Muscle of leg (tissue), 11 donors: ENCODE data around the gene CYTH1. TPM values are rescaled to one million over a fixed set of nuclear protein-coding genes. Genes with fewer than 3 reads are reported as not detected.
"Not testable (repeated sequence)": the region's sequence is repeated elsewhere in the genome, so short reads cannot be mapped to it uniquely, and the experiment has no call there.

Source experiments
- DNase-seq: peaks from one replicate; pipeline ENCODE4 v3.0.0; 2013
- H3K27ac ChIP-seq: one replicate; pipeline ENCODE4 v1.5.1; 2013; ENCODE audit warnings: mild to moderate bottlenecking, low read length, control low read depth
- H3K27me3 ChIP-seq: one replicate; pipeline ENCODE4 v1.6.1; 2013; ENCODE audit warnings: low read length; ENCODE audit not compliant: control insufficient read depth, insufficient read depth
- H3K36me3 ChIP-seq: one replicate; pipeline ENCODE4 v1.6.1; 2013; ENCODE audit warnings: low read length; ENCODE audit not compliant: control insufficient read depth, insufficient read depth
- H3K4me1 ChIP-seq: one replicate; pipeline ENCODE4 v1.6.1; 2013; ENCODE audit warnings: low read length; ENCODE audit not compliant: control insufficient read depth, insufficient read depth
- H3K4me3 ChIP-seq: one replicate; pipeline ENCODE4 v1.5.1; 2013; ENCODE audit warnings: low read length, control low read depth
- H3K9me3 ChIP-seq: replicated peaks from 2 replicates; pipeline ENCODE4 v1.6.1; 2013; ENCODE audit warnings: low read depth, low read length; ENCODE audit not compliant: control insufficient read depth
- WGBS: methylation state at CpG from one replicate; pipeline ENCODE4 v1.1.5; 2013; ENCODE audit warnings: missing lambda C conversion rate; ENCODE audit not compliant: insufficient coverage; 5-methylcytosine and 5-hydroxymethylcytosine counted together
- polyA plus RNA-seq, 8 donors: library from polyadenylated mRNA; unstranded; fragments of 120-200 nt; gene quantifications; one replicate each; pipeline versions ENCODE4 v1.2.1 to v1.2.3, GENCODE V29; 2013; ENCODE audit warnings: inconsistent platforms in 1 of 8, low replicate concordance in 1 of 8; ENCODE audit not compliant: insufficient read length in 8 of 8, insufficient read depth in 1 of 8
- total RNA-seq: library from RNA; stranded (reverse); fragments of 120-200 nt; gene quantifications from one replicate; pipeline ENCODE4 v1.2.4, GENCODE V29; 2013

CYTH1 gene
- total and polyA plus RNA-seq, 9 donors, result 17.3 to 26.9 (median 21.1) TPM

DNA sequence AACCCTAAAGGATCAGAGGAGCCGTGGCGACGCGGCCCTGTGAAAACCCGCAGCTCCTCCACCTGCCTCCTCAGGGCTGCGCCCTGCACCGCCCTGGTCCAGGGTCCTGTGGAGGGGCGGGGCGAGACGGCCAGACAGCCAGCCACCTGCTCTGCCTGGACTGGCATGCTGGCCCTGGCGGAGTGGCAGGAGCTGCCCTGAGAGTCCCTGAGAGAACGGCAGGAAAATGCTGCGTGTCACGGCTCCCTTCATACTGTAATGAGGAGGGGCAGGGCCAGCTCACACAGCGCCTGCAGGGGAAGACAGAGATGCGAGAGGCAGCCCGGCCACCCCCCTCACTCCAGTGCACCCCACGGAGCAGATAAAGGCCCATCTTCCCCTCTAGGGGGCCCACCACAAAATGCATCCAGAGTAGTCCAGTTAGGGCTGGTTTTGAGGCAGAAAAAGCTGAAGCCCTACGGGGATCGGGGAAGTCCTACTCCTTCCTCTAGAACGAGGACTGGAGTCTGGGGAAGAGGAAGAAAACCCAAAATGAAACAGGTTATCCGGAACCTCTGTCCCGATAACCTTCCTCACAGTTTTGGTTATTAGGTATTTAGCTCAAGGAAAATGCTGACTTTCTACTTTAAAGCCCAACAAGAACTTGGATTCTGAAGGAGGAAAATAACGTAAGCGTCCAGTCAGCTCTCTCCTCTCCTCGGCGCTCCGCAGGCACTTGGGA is 107.3 kb downstream of the CYTH1 start:
- H3K27ac ChIP-seq, result no peak overlapping the region
- H3K27me3 ChIP-seq, result no peaks in the 10 kb centered on the region
- no peak overlapping the region for H3K4me3 ChIP-seq
- peaks cover 69% of the 10 kb centered on the region for H3K4me1 ChIP-seq
- no peaks in the 10 kb centered on the region for H3K9me3 ChIP-seq
- 77% methylated on average over 19 of the region's 28 CpGs for WGBS
- DNase-seq, result no peak
- peaks cover 56% of the 10 kb centered on the region for H3K36me3 ChIP-seq

- peaks cover 64% of the 10 kb centered on the region for H3K4me1 ChIP-seq
- no peak overlapping the region for H3K4me3 ChIP-seq
- H3K9me3 ChIP-seq, result no peaks in the 10 kb centered on the region
- no peaks in the 10 kb centered on the region for H3K27me3 ChIP-seq
- no peak overlapping the region for H3K27ac ChIP-seq
- no peak for DNase-seq
- peaks cover 50% of the 10 kb centered on the region for H3K36me3 ChIP-seq
- WGBS, result 58% methylated on average over 4 of the region's 5 CpGs
These were observed 107.9 kb downstream of the CYTH1 start for GRCh38 chr17:78674156-78674555.

GRCh38 chr17:78673395-78673794 is 108.7 kb downstream of the CYTH1 start:
- WGBS, result 92% methylated on average over 6 of the region's 7 CpGs
- Histone ChIP-seq H3K4me3 (no peak overlapping the region), H3K9me3 (no peaks in the 10 kb centered on the region), H3K27me3 (no peaks in the 10 kb centered on the region), H3K27ac (peak overlapping the region; percentile 31), H3K36me3 (peaks cover 46% of the 10 kb centered on the region), H3K4me1 (peaks cover 58% of the 10 kb centered on the region)
- DNase-seq, result no peak

GRCh38 chr17:78672871-78673371 is 109.2 kb downstream of the CYTH1 start:
- WGBS, result 92% methylated on average over 4 of the region's 5 CpGs
- H3K4me1 ChIP-seq, result peaks cover 54% of the 10 kb centered on the region

GRCh38 chr17:78672005-78672404 is 110.1 kb downstream of the CYTH1 start:
- Histone ChIP-seq H3K27me3 (no peaks in the 10 kb centered on the region), H3K27ac (no peak overlapping the region), H3K4me3 (no peak overlapping the region), H3K36me3 (peaks cover 36% of the 10 kb centered on the region), H3K9me3 (no peaks in the 10 kb centered on the region), H3K4me1 (peaks cover 48% of the 10 kb centered on the region)
- 88% methylated on average over 8 of the region's 11 CpGs for WGBS
- no peak for DNase-seq

More at GRCh38 chr17:78672871-78673371, 109.2 kb downstream of the CYTH1 start:
- DNase-seq, result peak; percentile 54
- Histone ChIP-seq H3K27ac (peak overlapping the region; percentile 40), H3K36me3 (peaks cover 45% of the 10 kb centered on the region), H3K9me3 (no peaks in the 10 kb centered on the region), H3K4me3 (no peak overlapping the region), H3K27me3 (no peaks in the 10 kb centered on the region)

- not testable (repeated sequence) for H3K9me3 ChIP-seq, H3K4me3 ChIP-seq, H3K27me3 ChIP-seq, DNase-seq, H3K27ac ChIP-seq
- peaks cover 48% of the 10 kb centered on the region for H3K4me1 ChIP-seq
- H3K36me3 ChIP-seq, result peaks cover 34% of the 10 kb centered on the region
- 50% methylated on average over 1 of the region's 3 CpGs for WGBS
These were observed 110.4 kb downstream of the CYTH1 start for GRCh38 chr17:78671726-78672001.

- Histone ChIP-seq H3K27ac (no peak overlapping the region), H3K4me3 (no peak overlapping the region), H3K27me3 (no peaks in the 10 kb centered on the region), H3K36me3 (peaks cover 28% of the 10 kb centered on the region), H3K9me3 (no peaks in the 10 kb centered on the region), H3K4me1 (peaks cover 48% of the 10 kb centered on the region)
- WGBS, result 85% methylated on average over 19 of the region's 20 CpGs
- no peak for DNase-seq
These were observed 111.0 kb downstream of the CYTH1 start for GRCh38 chr17:78670850-78671725.

- Histone ChIP-seq H3K9me3 (no peaks in the 10 kb centered on the region), H3K4me3 (no peak overlapping the region), H3K36me3 (peaks cover 18% of the 10 kb centered on the region), H3K4me1 (peaks cover 48% of the 10 kb centered on the region), H3K27ac (no peak overlapping the region), H3K27me3 (no peaks in the 10 kb centered on the region)
- no peak for DNase-seq
- 83% methylated on average over 18 of the region's 23 CpGs for WGBS
These were observed 112.0 kb downstream of the CYTH1 start for GRCh38 chr17:78669975-78670518.

- Histone ChIP-seq H3K27me3 (no peaks in the 10 kb centered on the region), H3K27ac (no peak overlapping the region), H3K4me3 (no peak overlapping the region), H3K4me1 (peaks cover 46% of the 10 kb centered on the region), H3K36me3 (peaks cover 12% of the 10 kb centered on the region), H3K9me3 (no peaks in the 10 kb centered on the region)
- 87% methylated on average over 22 of the region's 22 CpGs for WGBS
- DNase-seq, result no peak
These were observed 112.7 kb downstream of the CYTH1 start for GRCh38 chr17:78669256-78669974.
